Cardiac septum (tissue), 1 donor: ENCODE data around the gene OSGIN1. TPM values are rescaled to one million over a fixed set of nuclear protein-coding genes. Genes with fewer than 3 reads are reported as not detected.

Source experiments
- DNase-seq: peaks from one replicate; pipeline ENCODE4 v3.0.0-alpha.2; 2020; ENCODE audit warnings: low spot score
- intact Hi-C: fragments of 100-400 bp; cut with DNase I; formaldehyde crosslinking; loops from one replicate; pipeline ENCODE4 v1.14.0; 2022
- long read RNA-seq: library from polyadenylated mRNA; unstranded; transcript quantifications from one replicate; pipeline ENCODE4 v2.0.0, GENCODE V29; 2021
- total RNA-seq: library from RNA; stranded (reverse); fragmentation: NEBNext Ultra II Directional; extraction: Animal tissue kit (Norgen Biotek cat#: 25700); gene quantifications from one replicate; pipeline ENCODE4 v1.2.1, GENCODE V29; 2021
- donor health status: DM: no; HTN: no; CAD: no.

OSGIN1 gene
- total RNA-seq = 12.6 TPM
- long read RNA-seq, transcript OSGIN1-203 (6 exons, 1,940 nt) = major isoform, 5 of 13 reads
- long read RNA-seq, partial matches to known transcripts = 3 of 13 reads
- long read RNA-seq, other reads (novel, unspliced or antisense) = 4 of 13 reads

GRCh38 chr16:83952940-83953795, at the start of gene OSGIN1:
Gene OSGIN1, plus strand, starts transcription at chr16:83953240. Its CDS starts 4,432 bp downstream, at chr16:83957672.
- intact Hi-C loops = loop anchor here (1.0 to 10.0 kb wide), 3 partner anchors 40 to 128 kb away; no protein-coding TSS in a partner anchor
- DNase-seq = peak; percentile 97

GRCh38 chr16:83903751-83904150, 49.3 kb upstream of the OSGIN1 start:
- intact Hi-C loops = loop anchor here (2.0 kb wide), 1 partner anchor 49 kb away; the partner anchor contains the start of gene OSGIN1
- DNase-seq = peak; percentile 84

- intact Hi-C loops = no loop called here
- no peak for DNase-seq
Measured at GRCh38 chr16:83906683-83907082, 46.4 kb upstream of the OSGIN1 start.

- no peak for DNase-seq
- intact Hi-C loops = no loop called here
Measured at GRCh38 chr16:83907111-83907510, 45.9 kb upstream of the OSGIN1 start.

- DNase-seq = no peak
- intact Hi-C loops = no loop called here
Measured at GRCh38 chr16:83907631-83908250, 45.3 kb upstream of the OSGIN1 start.

- DNase-seq = no peak
- intact Hi-C loops = no loop called here
Measured at GRCh38 chr16:83908798-83909197, 44.2 kb upstream of the OSGIN1 start.

GRCh38 chr16:83911290-83911689, 41.8 kb upstream of the OSGIN1 start:
- DNase-seq = no peak
- intact Hi-C loops = no loop called here

- no peak for DNase-seq
- intact Hi-C loops = loop anchor here (1.0 kb wide), 1 partner anchor 41 kb away; the partner anchor contains the start of gene OSGIN1
Measured at GRCh38 chr16:83912519-83913244, 40.4 kb upstream of the OSGIN1 start.

- intact Hi-C loops = loop anchor here (1.0 kb wide), 1 partner anchor 40 kb away; the partner anchor contains the start of gene OSGIN1
- peak; percentile 87 for DNase-seq
Measured at GRCh38 chr16:83913245-83913633, 39.8 kb upstream of the OSGIN1 start.

GRCh38 chr16:83914091-83914710, 38.8 kb upstream of the OSGIN1 start:
- DNase-seq = no peak
- intact Hi-C loops = no loop called here

- intact Hi-C loops = no loop called here
- no peak for DNase-seq
Measured at GRCh38 chr16:83915081-83915480, 38.0 kb upstream of the OSGIN1 start.

GRCh38 chr16:83915491-83915890, 37.5 kb upstream of the OSGIN1 start:
- DNase-seq = no peak
- intact Hi-C loops = no loop called here

- intact Hi-C loops = no loop called here
- DNase-seq = no peak
Measured at GRCh38 chr16:83917152-83918120, 35.6 kb upstream of the OSGIN1 start.

GRCh38 chr16:83920894-83921491, 32.0 kb upstream of the OSGIN1 start:
- DNase-seq = no peak
- intact Hi-C loops = no loop called here

GRCh38 chr16:83923581-83924365, 29.3 kb upstream of the OSGIN1 start:
- no peak for DNase-seq
- intact Hi-C loops = no loop called here

- intact Hi-C loops = no loop called here
- no peak for DNase-seq
Measured at GRCh38 chr16:83924686-83925085, 28.4 kb upstream of the OSGIN1 start.
